Stomach (tissue), 4 donors: ENCODE results near the gene LDB2.

Source experiments
- POLR2A ChIP-seq, 4 donors: fragments of 450-650 bp; IDR thresholded peaks; one replicate each; pipeline ENCODE4 v1.6.1; 2016; ENCODE audit warnings: antibody characterized with exemption in 4 of 4, control low read depth in 2 of 4, mild to moderate bottlenecking in 1 of 4, moderate library complexity in 1 of 4
- POLR2AphosphoS5 ChIP-seq, 3 donors: sonication (generic); formaldehyde crosslinking; IDR thresholded peaks; one replicate each; pipeline ENCODE4 v1.6.1; 2016; ENCODE audit warnings: antibody characterized with exemption in 3 of 3

DNA sequence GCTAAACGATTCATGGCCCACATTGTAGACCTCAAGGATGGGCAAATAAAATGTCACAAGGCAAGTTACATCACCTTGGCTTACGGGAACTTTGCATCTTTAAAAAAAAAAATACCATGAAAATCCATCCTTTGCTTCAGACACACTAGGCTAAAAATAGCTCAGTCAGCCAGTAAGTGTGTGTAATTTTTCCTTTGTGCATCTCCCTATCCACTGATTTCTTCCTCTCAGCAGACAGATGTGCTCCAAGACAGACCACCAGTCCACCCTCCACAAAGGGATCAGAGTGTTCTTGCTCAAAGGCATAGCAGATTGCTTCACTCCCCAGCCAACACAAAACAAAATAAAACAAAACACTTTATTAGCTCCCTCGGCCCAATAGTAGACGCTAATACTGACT is 14.6 kb downstream of the LDB2 start:
- TF ChIP-seq POLR2A (IDR thresholded peaks at IDR 0.05) (no peak), POLR2AphosphoS5 (IDR thresholded peaks at IDR 0.05) (no peak)
